Measurements from ENCODE around the gene GHRHR.
A peak's percentile ranks its signal among the peaks of the same experiment; 100 is the strongest.

Gene GHRHR

DNA sequence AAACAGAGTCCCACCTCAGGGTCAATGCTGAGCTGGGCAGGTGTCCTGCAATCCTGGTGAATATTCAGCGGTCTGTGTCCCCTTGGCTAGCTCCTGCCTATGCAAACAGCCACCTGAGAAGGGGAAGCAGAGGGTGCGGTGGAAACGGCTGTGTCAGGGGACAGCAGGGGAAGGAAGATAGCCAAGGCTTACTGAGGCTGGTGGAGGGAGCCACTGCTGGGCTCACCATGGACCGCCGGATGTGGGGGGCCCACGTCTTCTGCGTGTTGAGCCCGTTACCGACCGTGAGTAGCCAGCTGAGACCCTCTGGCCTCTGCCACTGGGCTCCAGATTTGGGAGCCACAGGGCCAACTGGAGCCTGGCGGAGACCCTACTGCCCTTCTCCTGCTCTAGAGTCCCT is at the start of gene GHRHR:
Gene GHRHR, plus strand, starts transcription at position 112 of the 400 bp plus-strand sequence. Its CDS starts 116 bp downstream, at position 228.
- H3K4me1 Mint-ChIP-seq, result no peaks in the 10 kb centered on the region
- H3K36me3 Mint-ChIP-seq (ENCODE audit: low read depth), result no peaks in the 10 kb centered on the region
- ATAC-seq, result no peak
- H3K27me3 Mint-ChIP-seq, result peaks cover 7% of the 10 kb centered on the region
- no peak for DNase-seq
- no peak within 1 kb of the TSS for H3K27ac Mint-ChIP-seq
- no peaks in the 10 kb centered on the region for H3K9me3 Mint-ChIP-seq
- H3K4me3 Mint-ChIP-seq, result no peak within 1 kb of the TSS

DNA sequence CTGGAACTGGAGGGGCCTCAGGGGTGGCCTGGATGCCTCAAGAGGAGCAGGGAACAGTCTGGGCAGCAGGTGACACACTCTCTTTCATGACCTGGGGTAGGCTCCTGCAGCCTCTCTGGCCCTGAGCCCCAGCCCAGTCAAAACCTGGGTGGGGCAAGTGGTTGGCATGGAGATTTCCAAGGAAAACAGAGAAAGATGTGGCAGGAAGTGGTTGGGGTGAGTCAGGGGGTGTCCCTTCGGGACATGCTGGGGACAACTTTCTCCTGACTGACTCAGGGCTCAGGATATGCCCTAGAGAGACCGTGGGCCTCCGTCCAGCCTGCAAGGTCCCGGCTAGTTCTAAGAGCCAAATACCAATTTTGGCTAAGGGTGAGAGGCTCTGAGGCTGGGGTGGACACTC is 49.2 kb upstream of the GHRHR start:
- Mint-ChIP-seq H3K4me3 (no peak overlapping the region), H3K27ac (no peak overlapping the region), H3K36me3 (ENCODE audit: low read depth) (no peaks in the 10 kb centered on the region), H3K27me3 (no peaks in the 10 kb centered on the region), H3K4me1 (no peaks in the 10 kb centered on the region), H3K9me3 (no peaks in the 10 kb centered on the region)
- DNase-seq (peak; percentile 8), ATAC-seq (peak; percentile 20)

DNA sequence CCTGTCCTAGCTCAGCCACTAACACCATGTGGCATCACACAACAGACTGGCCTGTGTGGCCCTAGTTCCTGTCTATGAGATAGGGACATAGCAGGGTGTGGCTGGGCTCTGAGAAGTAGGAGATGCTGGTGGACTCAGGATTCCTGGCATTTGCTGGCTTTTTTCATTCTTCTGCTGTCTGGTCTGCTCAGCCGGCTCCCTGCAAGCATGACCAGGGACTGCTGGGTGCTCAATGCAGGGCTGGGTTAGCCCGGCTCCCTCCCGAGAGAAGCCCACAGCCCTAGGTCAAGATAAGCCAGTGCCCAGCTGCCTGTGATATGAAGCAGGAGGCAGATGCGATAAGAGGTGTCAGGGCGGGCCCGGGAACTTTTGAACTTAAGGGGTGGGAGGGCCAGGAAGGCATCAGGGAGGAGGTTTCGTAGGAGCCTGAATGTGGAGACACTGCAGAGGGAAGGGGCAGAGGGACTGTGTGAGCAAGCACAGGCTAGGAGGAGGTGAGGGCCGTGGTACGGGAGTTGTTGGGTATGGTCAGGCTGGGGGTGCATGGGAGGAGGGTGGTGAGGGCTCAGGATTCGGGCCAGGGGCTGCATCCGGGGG is 48.6 kb upstream of the GHRHR start:
- peak; percentile 16 for ATAC-seq
- H3K36me3 Mint-ChIP-seq (ENCODE audit: low read depth), result no peaks in the 10 kb centered on the region
- no peak overlapping the region for H3K4me3 Mint-ChIP-seq
- H3K4me1 Mint-ChIP-seq, result no peaks in the 10 kb centered on the region
- no peak overlapping the region for H3K27ac Mint-ChIP-seq
- no peak for DNase-seq
- no peaks in the 10 kb centered on the region for H3K9me3 Mint-ChIP-seq
- H3K27me3 Mint-ChIP-seq, result no peaks in the 10 kb centered on the region

DNA sequence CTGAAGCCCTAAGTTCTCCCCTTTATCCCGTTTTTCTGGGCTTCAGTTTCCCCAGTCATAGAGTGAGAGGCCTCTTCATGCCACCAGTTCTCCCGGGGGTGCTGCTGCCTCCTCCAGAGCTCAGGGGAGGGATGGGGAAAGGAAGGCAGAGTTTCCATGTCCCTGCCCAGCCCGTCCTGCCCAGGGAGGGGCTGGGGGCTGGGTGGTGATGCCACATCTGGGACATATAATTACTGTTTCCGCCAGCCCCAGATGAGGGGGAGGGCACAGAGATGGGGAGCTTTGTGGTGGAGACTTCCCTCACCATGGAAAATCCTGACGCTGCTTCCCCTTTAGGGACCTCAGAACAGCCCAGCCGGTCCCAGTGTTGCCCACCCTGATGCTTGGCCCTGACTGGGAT is 48.0 kb upstream of the GHRHR start:
- Mint-ChIP-seq H3K27ac (no peak overlapping the region), H3K4me1 (no peaks in the 10 kb centered on the region), H3K4me3 (no peak overlapping the region), H3K36me3 (ENCODE audit: low read depth) (no peaks in the 10 kb centered on the region), H3K27me3 (no peaks in the 10 kb centered on the region), H3K9me3 (no peaks in the 10 kb centered on the region)
- DNase-seq (no peak), ATAC-seq (no peak)

DNA sequence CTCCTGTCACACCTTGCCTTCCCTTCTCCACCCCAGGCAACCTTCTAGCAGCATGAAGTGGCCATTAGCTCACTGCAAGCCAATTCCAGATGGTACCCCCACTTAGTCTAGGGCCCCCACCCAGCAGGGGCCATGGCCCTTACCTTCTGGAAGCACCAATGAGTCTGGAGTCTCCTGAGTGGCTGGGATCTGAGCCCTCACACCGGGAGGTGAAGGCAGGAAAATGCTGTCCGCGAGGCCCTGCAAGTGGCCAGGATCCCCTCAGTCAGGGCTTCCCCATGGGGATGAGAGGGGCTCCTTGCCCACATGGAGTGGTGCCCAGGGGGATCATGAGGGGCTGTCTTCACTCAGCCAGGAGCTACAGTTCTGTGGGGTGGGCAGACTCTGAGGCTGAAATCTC is 47.5 kb upstream of the GHRHR start:
- DNase-seq, result no peak
- ATAC-seq, result no peak
- H3K27ac Mint-ChIP-seq, result no peak overlapping the region
- no peaks in the 10 kb centered on the region for H3K27me3 Mint-ChIP-seq
- H3K4me3 Mint-ChIP-seq, result no peak overlapping the region
- H3K4me1 Mint-ChIP-seq, result no peaks in the 10 kb centered on the region
- no peaks in the 10 kb centered on the region for H3K36me3 Mint-ChIP-seq (ENCODE audit: low read depth)
- no peaks in the 10 kb centered on the region for H3K9me3 Mint-ChIP-seq

DNA sequence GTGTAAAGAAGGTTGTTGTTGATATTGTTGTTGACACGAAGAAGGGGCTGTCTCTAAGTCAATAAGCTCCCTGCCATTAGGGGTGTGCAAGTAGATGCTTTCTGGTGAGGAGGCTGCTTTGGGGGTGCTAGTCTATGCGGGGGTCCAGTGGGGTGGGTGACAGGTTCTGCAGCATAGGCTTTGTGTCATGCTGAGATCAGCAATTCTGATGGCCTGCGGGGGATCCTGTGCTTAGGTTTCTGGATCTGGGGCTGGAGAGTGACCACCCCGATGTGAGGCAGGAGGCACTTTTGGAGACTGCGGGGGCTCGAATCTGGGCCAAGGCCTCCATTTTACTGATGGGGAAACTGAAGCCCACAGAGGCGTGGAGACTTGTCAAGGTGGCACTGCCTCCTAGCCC is 47.0 kb upstream of the GHRHR start:
- Mint-ChIP-seq H3K4me1 (no peaks in the 10 kb centered on the region), H3K4me3 (no peak overlapping the region), H3K9me3 (no peaks in the 10 kb centered on the region), H3K36me3 (ENCODE audit: low read depth) (no peaks in the 10 kb centered on the region), H3K27me3 (no peaks in the 10 kb centered on the region), H3K27ac (no peak overlapping the region)
- DNase-seq, result no peak
- ATAC-seq, result no peak

DNA sequence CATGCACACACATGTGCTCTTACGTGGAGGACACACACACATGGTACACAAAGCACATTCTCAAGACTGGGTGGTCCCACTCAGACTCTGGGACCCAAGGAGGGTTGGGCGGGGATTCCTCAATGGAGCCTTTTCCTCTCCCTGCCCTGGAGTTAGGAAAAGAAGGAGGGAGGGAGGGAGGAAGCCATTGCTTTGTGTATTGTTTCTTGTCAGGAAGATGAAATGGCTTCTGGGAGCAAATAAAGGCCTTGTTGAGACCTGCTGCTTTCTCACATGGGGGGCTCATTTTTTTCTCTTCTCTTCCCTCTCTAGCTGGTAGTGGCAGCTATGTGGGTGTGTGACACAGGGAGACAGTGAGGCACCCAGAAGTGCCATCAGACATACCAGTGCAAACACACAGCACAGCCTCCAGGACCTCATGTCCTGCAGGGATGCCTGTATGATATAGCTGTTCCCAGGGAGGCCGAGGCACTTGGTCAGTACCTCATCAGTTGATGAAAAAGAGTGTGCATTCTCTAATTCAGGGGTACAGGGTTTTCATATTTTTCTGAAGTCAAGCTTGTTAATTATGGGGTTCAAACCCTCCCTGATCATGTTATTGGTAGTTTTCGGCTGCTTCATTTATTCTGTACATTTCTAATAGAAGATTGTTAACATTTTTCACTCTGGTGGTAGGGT is 46.4 kb upstream of the GHRHR start:
- Mint-ChIP-seq H3K4me3 (no peak overlapping the region), H3K9me3 (no peaks in the 10 kb centered on the region), H3K4me1 (no peaks in the 10 kb centered on the region), H3K27me3 (no peaks in the 10 kb centered on the region), H3K27ac (no peak overlapping the region), H3K36me3 (ENCODE audit: low read depth) (no peaks in the 10 kb centered on the region)
- DNase-seq (no peak), ATAC-seq (no peak)

DNA sequence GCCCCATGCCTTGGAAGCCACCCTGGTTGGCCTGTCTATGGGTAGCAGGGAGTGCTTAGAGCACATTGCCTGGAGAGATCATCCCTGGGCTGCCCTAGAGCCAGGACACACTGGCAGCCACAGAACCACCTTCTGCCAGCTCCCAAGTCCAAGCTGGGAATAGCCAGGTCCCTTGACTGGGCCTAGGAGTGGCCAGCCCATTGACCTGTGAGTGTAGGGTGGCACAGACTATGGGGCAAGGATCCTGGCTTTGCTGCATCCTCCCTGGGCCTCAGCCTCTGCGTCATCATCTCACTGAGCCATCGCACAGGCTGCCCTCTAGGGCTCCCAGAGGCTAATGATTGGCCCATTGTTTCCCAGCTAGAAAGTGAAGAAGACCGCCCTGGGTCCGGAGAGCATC is 45.1 kb upstream of the GHRHR start:
- no peak overlapping the region for H3K27ac Mint-ChIP-seq
- no peak overlapping the region for H3K4me3 Mint-ChIP-seq
- no peaks in the 10 kb centered on the region for H3K27me3 Mint-ChIP-seq
- DNase-seq, result no peak
- H3K9me3 Mint-ChIP-seq, result no peaks in the 10 kb centered on the region
- no peak for ATAC-seq
- H3K4me1 Mint-ChIP-seq, result no peaks in the 10 kb centered on the region
- H3K36me3 Mint-ChIP-seq (ENCODE audit: low read depth), result no peaks in the 10 kb centered on the region

DNA sequence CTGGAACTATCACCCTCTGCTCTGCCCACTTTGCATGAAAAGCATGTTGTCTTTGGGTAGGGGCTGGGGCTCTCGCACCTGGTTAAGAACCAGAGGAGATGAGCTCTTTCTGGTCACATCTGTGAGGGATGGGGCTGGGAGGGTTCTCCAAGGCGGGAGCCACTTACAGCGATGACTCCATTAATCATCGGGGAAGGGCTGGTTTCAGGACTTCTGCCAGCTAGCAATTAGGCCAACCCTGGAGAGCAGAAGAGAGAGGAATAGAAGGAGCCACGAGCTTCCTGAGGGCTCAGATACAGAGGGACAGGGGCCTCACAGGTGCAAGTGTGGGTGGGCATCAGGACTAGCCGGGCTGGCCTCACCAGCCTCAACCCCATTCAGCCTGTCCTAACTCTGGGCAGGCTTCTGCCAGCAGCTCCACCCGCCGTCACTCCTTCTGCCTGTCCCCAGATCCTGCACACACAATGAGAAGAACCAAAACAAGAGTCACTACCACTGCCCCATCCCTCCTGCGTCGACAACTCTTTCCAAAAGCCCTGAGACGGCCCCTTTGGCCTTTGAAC is 43.7 kb upstream of the GHRHR start:
- ATAC-seq (no peak), DNase-seq (no peak)
- H3K4me1 Mint-ChIP-seq, result no peaks in the 10 kb centered on the region
- no peak overlapping the region for H3K4me3 Mint-ChIP-seq
- H3K27ac Mint-ChIP-seq, result no peak overlapping the region
- H3K27me3 Mint-ChIP-seq, result no peaks in the 10 kb centered on the region
- H3K9me3 Mint-ChIP-seq, result no peaks in the 10 kb centered on the region
- no peaks in the 10 kb centered on the region for H3K36me3 Mint-ChIP-seq (ENCODE audit: low read depth)

DNA sequence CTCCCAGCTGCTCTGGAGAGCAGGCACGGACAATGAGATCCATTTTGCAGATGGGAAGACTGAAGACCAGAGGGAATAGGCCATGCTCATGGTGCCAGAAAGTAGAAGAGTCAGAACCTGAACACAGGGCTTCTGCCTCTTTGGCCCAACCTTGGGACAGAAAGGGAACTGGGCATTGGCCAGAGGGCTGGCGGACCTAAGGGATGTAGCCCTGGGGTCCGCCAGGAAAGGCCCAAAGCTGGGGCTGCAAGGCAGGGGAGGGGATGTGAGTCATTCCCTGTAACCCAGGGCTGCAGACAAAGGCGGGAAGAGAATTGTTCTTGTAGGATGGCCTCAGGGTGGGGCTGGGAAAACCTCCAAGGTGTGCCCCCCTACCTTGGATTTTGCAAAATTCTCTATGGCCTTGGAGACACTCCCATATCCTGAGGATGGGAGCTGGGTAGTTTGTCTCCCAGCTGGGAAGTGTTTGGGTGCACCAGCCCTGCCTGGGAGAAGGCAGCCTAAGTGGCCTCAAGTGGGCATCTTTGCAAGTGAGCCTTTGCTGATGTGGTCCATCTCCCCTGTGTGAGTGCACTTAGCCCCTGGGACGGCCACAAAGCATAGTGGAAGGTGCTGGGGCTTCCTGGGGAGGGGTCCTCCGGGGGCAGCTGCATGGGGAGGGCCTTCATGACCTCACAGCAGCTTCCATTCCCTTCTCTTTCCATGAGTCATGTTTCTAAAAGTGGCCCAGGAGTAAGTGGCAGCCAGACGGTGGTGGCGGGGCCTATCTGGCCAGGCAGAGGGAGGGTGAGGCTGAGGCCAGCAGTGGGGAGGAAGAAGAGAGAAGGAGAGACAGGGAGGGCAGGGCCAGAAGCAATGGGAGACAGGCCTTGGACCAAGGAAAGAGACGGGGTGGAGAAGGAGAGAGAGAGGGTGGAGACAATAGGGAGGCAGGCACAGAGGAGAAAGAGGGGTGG is 42.9 kb upstream of the GHRHR start:
- no peaks in the 10 kb centered on the region for H3K9me3 Mint-ChIP-seq
- H3K36me3 Mint-ChIP-seq (ENCODE audit: low read depth), result no peaks in the 10 kb centered on the region
- no peak for ATAC-seq
- H3K27ac Mint-ChIP-seq, result no peak overlapping the region
- DNase-seq, result no peak
- no peaks in the 10 kb centered on the region for H3K27me3 Mint-ChIP-seq
- no peak overlapping the region for H3K4me3 Mint-ChIP-seq
- no peaks in the 10 kb centered on the region for H3K4me1 Mint-ChIP-seq

DNA sequence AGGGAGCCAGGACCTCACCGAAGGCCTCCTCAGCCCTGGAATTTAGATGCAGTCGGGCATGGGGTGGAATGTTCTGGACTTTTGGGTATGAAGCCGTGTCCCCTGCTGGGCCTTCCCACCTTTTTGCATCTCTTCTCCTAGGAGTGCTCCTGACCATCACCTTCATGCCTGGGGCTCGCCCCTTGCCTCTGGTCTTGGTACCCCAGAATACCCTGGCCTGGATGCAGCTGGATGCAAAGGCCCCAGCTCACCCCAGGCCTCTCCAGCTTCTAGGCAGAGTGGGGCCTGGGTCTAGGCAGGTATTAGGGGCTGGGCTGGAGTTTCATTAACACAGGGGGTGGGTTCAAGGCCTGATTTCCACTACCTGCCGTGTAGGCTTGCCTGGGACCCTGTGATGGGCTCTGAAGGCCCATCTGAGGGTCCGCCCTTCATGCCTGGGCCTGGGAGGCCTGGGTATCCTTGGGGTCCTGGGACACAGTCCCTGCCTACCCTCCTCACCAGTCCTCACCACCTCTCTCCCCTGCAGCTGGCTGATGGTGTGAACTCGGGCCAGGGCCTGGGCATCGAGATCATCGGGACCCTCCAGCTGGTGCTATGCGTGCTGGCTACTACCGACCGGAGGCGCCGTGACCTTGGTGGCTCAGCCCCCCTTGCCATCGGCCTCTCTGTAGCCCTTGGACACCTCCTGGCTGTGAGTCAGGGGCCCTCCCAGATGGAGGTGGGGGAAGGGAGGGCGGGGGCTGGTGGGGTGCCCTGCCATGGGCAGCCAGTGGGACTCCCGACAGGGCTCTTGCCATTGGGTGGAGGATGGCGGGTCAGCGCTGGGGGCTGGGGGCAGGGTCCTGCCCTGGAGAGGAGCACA is 42.0 kb upstream of the GHRHR start:
- H3K36me3 Mint-ChIP-seq (ENCODE audit: low read depth), result no peaks in the 10 kb centered on the region
- H3K27ac Mint-ChIP-seq, result no peak overlapping the region
- H3K9me3 Mint-ChIP-seq, result no peaks in the 10 kb centered on the region
- no peak overlapping the region for H3K4me3 Mint-ChIP-seq
- no peak for ATAC-seq
- DNase-seq, result no peak
- H3K4me1 Mint-ChIP-seq, result no peaks in the 10 kb centered on the region
- no peaks in the 10 kb centered on the region for H3K27me3 Mint-ChIP-seq

DNA sequence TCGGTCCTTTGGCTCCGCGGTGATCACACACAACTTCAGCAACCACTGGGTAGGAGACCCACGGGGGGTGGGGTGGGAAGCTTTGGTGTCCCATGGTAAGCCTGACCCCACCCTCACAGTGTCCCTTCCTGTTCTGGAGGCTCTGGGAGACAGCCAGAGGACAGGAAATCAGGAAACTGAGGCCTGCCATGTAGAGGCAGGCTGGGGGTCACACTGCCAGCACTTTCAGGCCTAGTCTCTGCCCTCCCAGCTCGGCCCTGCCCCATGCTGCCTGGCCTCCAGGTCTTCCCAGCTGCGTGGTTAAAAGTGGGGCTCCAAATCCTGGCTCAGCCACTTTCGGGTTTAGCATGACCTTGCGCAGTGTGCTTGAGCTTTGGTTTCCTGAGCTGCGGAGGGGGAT is 41.2 kb upstream of the GHRHR start:
- H3K4me1 Mint-ChIP-seq, result no peaks in the 10 kb centered on the region
- H3K4me3 Mint-ChIP-seq, result no peak overlapping the region
- H3K27me3 Mint-ChIP-seq, result no peaks in the 10 kb centered on the region
- DNase-seq (no peak), ATAC-seq (no peak)
- no peak overlapping the region for H3K27ac Mint-ChIP-seq
- H3K36me3 Mint-ChIP-seq (ENCODE audit: low read depth), result no peaks in the 10 kb centered on the region
- H3K9me3 Mint-ChIP-seq, result no peaks in the 10 kb centered on the region

DNA sequence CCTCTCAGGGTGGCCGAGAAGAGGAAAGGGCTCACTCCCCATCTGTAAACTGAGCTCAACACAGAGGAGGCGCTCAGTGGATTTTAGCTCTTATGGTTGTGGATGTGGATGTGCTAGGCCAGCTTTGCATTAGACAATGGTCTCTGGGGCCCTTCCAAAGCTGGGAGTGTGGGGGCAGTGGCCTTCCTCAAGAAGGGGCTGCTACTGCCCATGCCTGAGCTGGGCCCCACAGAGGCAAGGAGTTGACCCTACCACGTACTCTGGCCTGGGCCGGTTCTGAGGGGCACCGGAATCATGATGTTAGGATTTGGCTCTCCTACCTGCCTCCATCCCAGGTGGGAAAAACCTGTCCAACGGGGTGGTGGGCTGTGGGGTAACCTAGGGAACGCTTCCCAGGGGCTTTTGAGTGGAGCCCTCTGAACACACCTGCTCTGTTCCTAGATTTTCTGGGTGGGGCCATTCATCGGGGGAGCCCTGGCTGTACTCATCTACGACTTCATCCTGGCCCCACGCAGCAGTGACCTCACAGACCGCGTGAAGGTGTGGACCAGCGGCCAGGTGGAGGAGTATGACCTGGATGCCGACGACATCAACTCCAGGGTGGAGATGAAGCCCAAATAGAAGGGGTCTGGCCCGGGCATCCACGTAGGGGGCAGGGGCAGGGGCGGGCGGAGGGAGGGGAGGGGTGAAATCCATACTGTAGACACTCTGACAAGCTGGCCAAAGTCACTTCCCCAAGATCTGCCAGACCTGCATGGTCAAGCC is 40.6 kb upstream of the GHRHR start:
- Mint-ChIP-seq H3K36me3 (ENCODE audit: low read depth) (no peaks in the 10 kb centered on the region), H3K4me1 (no peaks in the 10 kb centered on the region), H3K9me3 (no peaks in the 10 kb centered on the region), H3K27ac (no peak overlapping the region), H3K27me3 (no peaks in the 10 kb centered on the region), H3K4me3 (no peak overlapping the region)
- ATAC-seq (no peak), DNase-seq (no peak)

Data from activated naive CD8-positive, alpha-beta T cell treated with anti-CD3 and anti-CD28 coated beads, Interleukin-2, amount 50 U/mL, for 24 hours (primary cell).